Fibroblast of skin of right biceps (primary cell): ENCODE results near the gene RBPJ.
A peak's percentile ranks its signal among the peaks of the same experiment; 100 is the strongest.
"Not testable (repeated sequence)": the region's sequence is repeated elsewhere in the genome, so short reads cannot be mapped to it uniquely, and the experiment has no call there.

Experiments used
- DNase-seq: peaks from one replicate; pipeline ENCODE4 v3.0.0-alpha.2; 2013

RBPJ gene

GRCh38 chr4:26343038-26343398, 22.2 kb downstream of the RBPJ start:
- peak; percentile 52 for DNase-seq

- DNase-seq, result no peak
Observed at GRCh38 chr4:26344901-26345564, 24.2 kb downstream of the RBPJ start.

GRCh38 chr4:26345565-26345938, 24.7 kb downstream of the RBPJ start:
- DNase-seq, result no peak

- DNase-seq, result no peak
Observed at GRCh38 chr4:26346203-26346620, 25.4 kb downstream of the RBPJ start.

GRCh38 chr4:26349496-26349895, 28.7 kb downstream of the RBPJ start:
- no peak for DNase-seq

- DNase-seq, result no peak
Observed at GRCh38 chr4:26351685-26352084, 30.9 kb downstream of the RBPJ start.

GRCh38 chr4:26354491-26354890, 33.7 kb downstream of the RBPJ start:
- DNase-seq, result no peak

GRCh38 chr4:26355392-26356052, 34.7 kb downstream of the RBPJ start:
- DNase-seq, result no peak

- DNase-seq, result no peak
Observed at GRCh38 chr4:26356081-26356501, 35.3 kb downstream of the RBPJ start.

- DNase-seq, result not testable (repeated sequence)
Observed at GRCh38 chr4:26359521-26359920, 38.7 kb downstream of the RBPJ start.

GRCh38 chr4:26360273-26360672, 39.5 kb downstream of the RBPJ start:
- no peak for DNase-seq

- DNase-seq, result peak; percentile 37
Observed at GRCh38 chr4:26360864-26361263, 40.0 kb downstream of the RBPJ start.

- no peak for DNase-seq
Observed at GRCh38 chr4:26361297-26361696, 40.5 kb downstream of the RBPJ start.

GRCh38 chr4:26362745-26363439, 42.1 kb downstream of the RBPJ start:
- DNase-seq, result peak; percentile 65

GRCh38 chr4:26365537-26366150, 44.8 kb downstream of the RBPJ start:
- no peak for DNase-seq

- no peak for DNase-seq
Observed at GRCh38 chr4:26367811-26368210, 47.0 kb downstream of the RBPJ start.

GRCh38 chr4:26368685-26369084, 47.9 kb downstream of the RBPJ start:
- no peak for DNase-seq

GRCh38 chr4:26369132-26369531, 48.3 kb downstream of the RBPJ start:
- no peak for DNase-seq

GRCh38 chr4:26369581-26369980, 48.8 kb downstream of the RBPJ start:
- DNase-seq, result no peak

- no peak for DNase-seq
Observed at GRCh38 chr4:26372076-26372475, 51.3 kb downstream of the RBPJ start.

- DNase-seq, result peak; percentile 83
Observed at GRCh38 chr4:26372525-26373172, 51.8 kb downstream of the RBPJ start.

- no peak for DNase-seq
Observed at GRCh38 chr4:26375551-26375950, 54.7 kb downstream of the RBPJ start.
